Measurements from ENCODE around the gene HEXB.

The HEXB gene

DNA sequence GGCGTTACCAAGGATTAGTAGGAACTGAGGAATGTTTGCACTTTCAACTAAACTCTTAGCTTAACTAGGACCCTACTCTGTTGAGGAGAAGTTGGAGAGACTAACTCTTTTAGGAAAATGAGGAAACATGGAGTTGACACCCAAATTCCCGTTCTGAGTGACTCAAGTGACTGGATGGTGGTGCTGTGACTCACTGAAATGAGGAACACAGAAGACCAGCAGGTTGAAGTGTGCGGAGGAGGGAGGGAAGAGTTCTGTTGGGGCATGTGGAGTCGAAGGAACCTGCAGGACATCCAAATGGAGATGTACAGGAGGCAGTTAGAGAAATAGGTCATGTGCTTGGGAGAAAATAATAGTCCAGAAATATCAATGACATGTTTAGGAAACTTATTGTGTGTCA, 8.2 kb downstream of the HEXB start:
- Histone ChIP-seq H2AFZ (ENCODE audit: low read length) (no peak overlapping the region), H3K27ac (ENCODE audit: low read depth, low read length, poor library complexity, severe bottlenecking) (no peak overlapping the region), H3K4me2 (ENCODE audit: low read length) (no peak overlapping the region)

DNA sequence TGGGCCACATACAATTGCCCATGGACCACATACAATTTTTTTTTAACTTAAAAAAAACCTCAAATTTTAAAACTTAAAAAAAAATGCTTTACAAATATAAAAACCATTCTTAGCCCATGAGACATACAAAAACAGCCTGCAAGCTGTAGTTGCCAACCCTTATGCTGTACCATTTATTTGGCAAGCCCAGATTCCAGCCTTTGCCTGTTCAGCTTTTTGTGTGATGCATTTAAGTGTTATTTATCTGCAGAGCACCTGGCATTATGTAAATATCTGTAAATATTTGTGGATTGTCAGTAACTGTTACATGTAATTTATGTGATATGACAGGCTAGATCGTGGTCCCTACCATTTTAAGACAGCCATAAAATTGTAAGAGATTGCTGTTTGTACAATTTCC, 32.6 kb downstream of the HEXB start:
- H3K27ac ChIP-seq (ENCODE audit: low read depth, low read length, poor library complexity, severe bottlenecking), result no peak overlapping the region
- no peaks in the 10 kb centered on the region for H3K79me2 ChIP-seq (ENCODE audit: insufficient read depth, low read length)
- H2AFZ ChIP-seq (ENCODE audit: low read length), result no peak overlapping the region
- H3K4me1 ChIP-seq (ENCODE audit: insufficient read depth, low read length, severe bottlenecking), result no peaks in the 10 kb centered on the region
- H3K9me2 ChIP-seq (ENCODE audit: low read depth, low read length), result no peaks in the 10 kb centered on the region
- H3K9me3 ChIP-seq (ENCODE audit: low read length), result no peaks in the 10 kb centered on the region
- no peaks in the 10 kb centered on the region for H3F3A ChIP-seq (ENCODE audit: insufficient read depth, low read length)
- no peaks in the 10 kb centered on the region for H4K20me1 ChIP-seq (ENCODE audit: insufficient read depth, low read length)
- no peak overlapping the region for H3K9ac ChIP-seq (ENCODE audit: low read length)
- peaks cover 52% of the 10 kb centered on the region for H3K36me3 ChIP-seq (ENCODE audit: insufficient read depth, low read length)
- H3K27me3 ChIP-seq (ENCODE audit: insufficient read depth, low read length), result no peaks in the 10 kb centered on the region
- no peak overlapping the region for H3K4me2 ChIP-seq (ENCODE audit: low read length)
- H3K4me3 ChIP-seq (ENCODE audit: low read depth, low read length, poor library complexity, severe bottlenecking), result no peak overlapping the region
- no peak for TF ChIP-seq EZH2 (IDR thresholded peaks at IDR 0.05; ENCODE audit: borderline replicate concordance, low read length)
- TF ChIP-seq, protein P1, sequence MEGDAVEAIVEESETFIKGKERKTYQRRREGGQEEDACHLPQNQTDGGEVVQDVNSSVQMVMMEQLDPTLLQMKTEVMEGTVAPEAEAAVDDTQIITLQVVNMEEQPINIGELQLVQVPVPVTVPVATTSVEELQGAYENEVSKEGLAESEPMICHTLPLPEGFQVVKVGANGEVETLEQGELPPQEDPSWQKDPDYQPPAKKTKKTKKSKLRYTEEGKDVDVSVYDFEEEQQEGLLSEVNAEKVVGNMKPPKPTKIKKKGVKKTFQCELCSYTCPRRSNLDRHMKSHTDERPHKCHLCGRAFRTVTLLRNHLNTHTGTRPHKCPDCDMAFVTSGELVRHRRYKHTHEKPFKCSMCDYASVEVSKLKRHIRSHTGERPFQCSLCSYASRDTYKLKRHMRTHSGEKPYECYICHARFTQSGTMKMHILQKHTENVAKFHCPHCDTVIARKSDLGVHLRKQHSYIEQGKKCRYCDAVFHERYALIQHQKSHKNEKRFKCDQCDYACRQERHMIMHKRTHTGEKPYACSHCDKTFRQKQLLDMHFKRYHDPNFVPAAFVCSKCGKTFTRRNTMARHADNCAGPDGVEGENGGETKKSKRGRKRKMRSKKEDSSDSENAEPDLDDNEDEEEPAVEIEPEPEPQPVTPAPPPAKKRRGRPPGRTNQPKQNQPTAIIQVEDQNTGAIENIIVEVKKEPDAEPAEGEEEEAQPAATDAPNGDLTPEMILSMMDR (IDR thresholded peaks at IDR 0.05; ENCODE audit: low read length), result no peak

More for the DNA sequence above, 8.2 kb downstream of the HEXB start:
- Histone ChIP-seq H3K79me2 (ENCODE audit: insufficient read depth, low read length) (no peaks in the 10 kb centered on the region), H3K9me3 (ENCODE audit: low read length) (no peaks in the 10 kb centered on the region), H3K9me2 (ENCODE audit: low read depth, low read length) (no peaks in the 10 kb centered on the region), H3K27me3 (ENCODE audit: insufficient read depth, low read length) (no peaks in the 10 kb centered on the region), H3F3A (ENCODE audit: insufficient read depth, low read length) (no peaks in the 10 kb centered on the region), H3K9ac (ENCODE audit: low read length) (no peak overlapping the region), H3K36me3 (ENCODE audit: insufficient read depth, low read length) (peaks cover 48% of the 10 kb centered on the region), H3K4me3 (ENCODE audit: low read depth, low read length, poor library complexity, severe bottlenecking) (no peak overlapping the region), H4K20me1 (ENCODE audit: insufficient read depth, low read length) (no peaks in the 10 kb centered on the region), H3K4me1 (ENCODE audit: insufficient read depth, low read length, severe bottlenecking) (no peaks in the 10 kb centered on the region)
- TF ChIP-seq EZH2 (IDR thresholded peaks at IDR 0.05; ENCODE audit: borderline replicate concordance, low read length), result no peak
- TF ChIP-seq, protein P1 (IDR thresholded peaks at IDR 0.05; ENCODE audit: low read length), result no peak

DNA sequence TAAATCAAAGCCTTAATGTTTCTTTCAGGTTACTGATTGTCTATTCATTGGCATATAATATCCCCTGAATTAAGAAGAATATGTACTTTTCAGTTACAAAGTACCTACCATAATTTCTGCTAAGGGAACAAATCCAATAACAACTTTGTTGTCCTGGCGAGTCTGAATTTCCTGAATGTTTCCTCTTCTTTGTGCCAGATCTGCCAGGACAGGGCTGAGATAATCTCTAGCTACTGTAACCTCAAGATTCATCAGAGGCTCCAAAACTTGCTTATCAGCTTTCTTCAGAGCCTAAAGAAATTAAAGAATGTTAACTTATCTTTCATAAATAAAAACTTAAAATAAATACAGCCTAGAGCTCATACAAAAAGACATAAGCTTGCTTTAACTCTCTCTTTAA, 37.2 kb downstream of the HEXB start:
- no peak overlapping the region for H2AFZ ChIP-seq (ENCODE audit: low read length)
- no peaks in the 10 kb centered on the region for H3K9me3 ChIP-seq (ENCODE audit: low read length)
- no peaks in the 10 kb centered on the region for H3F3A ChIP-seq (ENCODE audit: insufficient read depth, low read length)
- no peak overlapping the region for H3K9ac ChIP-seq (ENCODE audit: low read length)
- TF ChIP-seq, protein P1 (IDR thresholded peaks at IDR 0.05; ENCODE audit: low read length), result no peak
- no peak for TF ChIP-seq EZH2 (IDR thresholded peaks at IDR 0.05; ENCODE audit: borderline replicate concordance, low read length)
- no peaks in the 10 kb centered on the region for H3K4me1 ChIP-seq (ENCODE audit: insufficient read depth, low read length, severe bottlenecking)
- H3K9me2 ChIP-seq (ENCODE audit: low read depth, low read length), result no peaks in the 10 kb centered on the region
- H3K4me3 ChIP-seq (ENCODE audit: low read depth, low read length, poor library complexity, severe bottlenecking), result no peak overlapping the region
- no peaks in the 10 kb centered on the region for H3K79me2 ChIP-seq (ENCODE audit: insufficient read depth, low read length)
- no peaks in the 10 kb centered on the region for H4K20me1 ChIP-seq (ENCODE audit: insufficient read depth, low read length)
- no peak overlapping the region for H3K4me2 ChIP-seq (ENCODE audit: low read length)
- no peak overlapping the region for H3K27ac ChIP-seq (ENCODE audit: low read depth, low read length, poor library complexity, severe bottlenecking)
- peaks cover 77% of the 10 kb centered on the region for H3K36me3 ChIP-seq (ENCODE audit: insufficient read depth, low read length)
- H3K27me3 ChIP-seq (ENCODE audit: insufficient read depth, low read length), result no peaks in the 10 kb centered on the region

All from OCI-LY1 (cell line).